Smooth muscle cell (in vitro differentiated cells): ENCODE results near the gene ROR2. TPM values are rescaled to one million over a fixed set of nuclear protein-coding genes. Genes with fewer than 3 reads are reported as not detected.

Experiments
- DNase-seq: peaks from one replicate; lab custom pipeline; 2025; ENCODE audit not compliant: unreplicated experiment; lab: John Stamatoyannopoulos, UW
- H2AFZ ChIP-seq: fragments of 200-600 bp; sonication (generic); 2 replicates; pipeline ENCODE4 v1.6.0; 2016; ENCODE audit warnings: antibody characterized with exemption, low read depth, mild to moderate bottlenecking
- H3F3A ChIP-seq: fragments of 200-600 bp; sonication (generic); 2 replicates; pipeline ENCODE4 v1.6.0; 2017; ENCODE audit warnings: antibody characterized with exemption, low read depth
- H3K27ac ChIP-seq: fragments of 200-600 bp; sonication (generic); 2 replicates; pipeline ENCODE4 v1.5.1; 2016; ENCODE audit warnings: low read depth, mild to moderate bottlenecking
- H3K27me3 ChIP-seq: fragments of 200-600 bp; sonication (generic); 2 replicates; pipeline ENCODE4 v1.6.1; 2016; ENCODE audit warnings: low read depth, mild to moderate bottlenecking
- H3K36me3 ChIP-seq: fragments of 200-600 bp; sonication (generic); 2 replicates; pipeline ENCODE4 v1.5.1; 2016; ENCODE audit warnings: low read depth
- H3K4me1 ChIP-seq: fragments of 200-600 bp; sonication (generic); 2 replicates; pipeline ENCODE4 v1.5.1; 2016; ENCODE audit warnings: low read depth
- H3K4me2 ChIP-seq: fragments of 200-600 bp; sonication (generic); 2 replicates; pipeline ENCODE4 v1.6.0; 2016; ENCODE audit warnings: mild to moderate bottlenecking
- H3K4me3 ChIP-seq: fragments of 200-600 bp; sonication (generic); 2 replicates; pipeline ENCODE4 v1.5.1; 2016; ENCODE audit warnings: mild to moderate bottlenecking
- H3K79me2 ChIP-seq: fragments of 200-600 bp; sonication (generic); 2 replicates; pipeline ENCODE4 v1.6.0; 2016; ENCODE audit warnings: low read depth, mild to moderate bottlenecking
- H3K9ac ChIP-seq: fragments of 200-600 bp; sonication (generic); 2 replicates; pipeline ENCODE4 v1.6.0; 2016; ENCODE audit warnings: low read depth
- H3K9me3 ChIP-seq: fragments of 200-600 bp; sonication (generic); replicated peaks from 2 replicates; pipeline ENCODE4 v1.5.1; 2016; ENCODE audit warnings: low read depth
- H4K20me1 ChIP-seq: fragments of 200-600 bp; sonication (generic); 2 replicates; pipeline ENCODE4 v1.6.0; 2016; ENCODE audit warnings: low read depth
- WGBS: methylation state at CpG from one replicate; pipeline ENCODE4 v1.1.7; 2016; ENCODE audit warnings: low lambda C conversion rate; 5-methylcytosine and 5-hydroxymethylcytosine counted together
- polyA plus RNA-seq: library from polyadenylated mRNA; unstranded; fragments of >200 nt; fragmentation: Nextera tagmentation; extraction: Ambion mirVana; gene quantifications from 2 replicates; pipeline ENCODE4 v1.2.1, GENCODE V29; 2016
- total RNA-seq: library from RNA; depleted of rRNA; stranded (reverse); fragments of >200 nt; gene quantifications from 2 replicates; pipeline ENCODE4 v1.2.3, GENCODE V29; 2014
- TF ChIP-seq, protein P1 (sequence below): fragments of 200-600 bp; sonication (generic); IDR thresholded peaks from 2 replicates; pipeline ENCODE4 v1.5.1; 2017; ENCODE audit warnings: borderline replicate concordance, mild to moderate bottlenecking, antibody characterized with exemption; ENCODE audit not compliant: insufficient read depth, poor library complexity, severe bottlenecking

The ROR2 gene
- total and polyA plus RNA-seq, 2 experiments from 2014 or later: 16.7 to 21.7 TPM

- H3K4me2 ChIP-seq: no peak overlapping the region
- no peaks in the 10 kb centered on the region for H4K20me1 ChIP-seq
- no peak overlapping the region for H3K4me3 ChIP-seq
- no peaks in the 10 kb centered on the region for H3F3A ChIP-seq
- no peaks in the 10 kb centered on the region for H3K27me3 ChIP-seq
- H3K36me3 ChIP-seq: no peaks in the 10 kb centered on the region
- no peak overlapping the region for H2AFZ ChIP-seq
- H3K27ac ChIP-seq: no peak overlapping the region
- no peaks in the 10 kb centered on the region for H3K9me3 ChIP-seq
- no peak overlapping the region for H3K9ac ChIP-seq
- no peaks in the 10 kb centered on the region for H3K4me1 ChIP-seq
- no peak for DNase-seq
- 84% methylated on average over 5 of the region's 5 CpGs for WGBS
- TF ChIP-seq, protein P1, sequence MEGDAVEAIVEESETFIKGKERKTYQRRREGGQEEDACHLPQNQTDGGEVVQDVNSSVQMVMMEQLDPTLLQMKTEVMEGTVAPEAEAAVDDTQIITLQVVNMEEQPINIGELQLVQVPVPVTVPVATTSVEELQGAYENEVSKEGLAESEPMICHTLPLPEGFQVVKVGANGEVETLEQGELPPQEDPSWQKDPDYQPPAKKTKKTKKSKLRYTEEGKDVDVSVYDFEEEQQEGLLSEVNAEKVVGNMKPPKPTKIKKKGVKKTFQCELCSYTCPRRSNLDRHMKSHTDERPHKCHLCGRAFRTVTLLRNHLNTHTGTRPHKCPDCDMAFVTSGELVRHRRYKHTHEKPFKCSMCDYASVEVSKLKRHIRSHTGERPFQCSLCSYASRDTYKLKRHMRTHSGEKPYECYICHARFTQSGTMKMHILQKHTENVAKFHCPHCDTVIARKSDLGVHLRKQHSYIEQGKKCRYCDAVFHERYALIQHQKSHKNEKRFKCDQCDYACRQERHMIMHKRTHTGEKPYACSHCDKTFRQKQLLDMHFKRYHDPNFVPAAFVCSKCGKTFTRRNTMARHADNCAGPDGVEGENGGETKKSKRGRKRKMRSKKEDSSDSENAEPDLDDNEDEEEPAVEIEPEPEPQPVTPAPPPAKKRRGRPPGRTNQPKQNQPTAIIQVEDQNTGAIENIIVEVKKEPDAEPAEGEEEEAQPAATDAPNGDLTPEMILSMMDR: no peak
- no peaks in the 10 kb centered on the region for H3K79me2 ChIP-seq
Measured at GRCh38 chr9:91690540-91691249, 259.3 kb downstream of the ROR2 start.

DNA sequence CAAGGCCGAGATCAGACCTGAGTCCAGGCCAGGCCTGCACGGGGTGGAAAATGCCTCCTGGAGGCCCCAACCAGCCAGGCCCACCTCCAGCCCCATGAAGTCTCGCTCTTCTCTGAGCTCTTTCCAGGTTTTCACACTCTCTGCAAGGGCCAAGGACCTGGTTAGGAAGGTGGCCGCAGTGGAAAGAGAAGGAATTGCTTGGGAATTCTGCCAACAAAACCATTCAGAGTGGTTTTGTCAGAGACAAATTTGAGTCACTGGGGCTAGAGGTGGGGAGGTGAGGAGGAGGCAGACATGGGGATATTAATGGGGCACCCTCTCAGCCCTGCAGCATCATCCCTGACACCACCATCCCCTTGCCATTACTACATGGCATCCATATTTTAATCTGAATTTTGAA is 261.0 kb downstream of the ROR2 start:
- no peak overlapping the region for H3K4me3 ChIP-seq
- H3K36me3 ChIP-seq: no peaks in the 10 kb centered on the region
- H2AFZ ChIP-seq: no peak overlapping the region
- DNase-seq: no peak
- H3K4me2 ChIP-seq: no peak overlapping the region
- H3K9ac ChIP-seq: no peak overlapping the region
- WGBS: 91% methylated on average over 4 of the region's 4 CpGs
- TF ChIP-seq, protein P1: no peak
- no peaks in the 10 kb centered on the region for H3K4me1 ChIP-seq
- H3K27me3 ChIP-seq: no peaks in the 10 kb centered on the region
- no peaks in the 10 kb centered on the region for H3F3A ChIP-seq
- no peaks in the 10 kb centered on the region for H4K20me1 ChIP-seq
- no peaks in the 10 kb centered on the region for H3K79me2 ChIP-seq
- H3K9me3 ChIP-seq: no peaks in the 10 kb centered on the region
- H3K27ac ChIP-seq: no peak overlapping the region

DNA sequence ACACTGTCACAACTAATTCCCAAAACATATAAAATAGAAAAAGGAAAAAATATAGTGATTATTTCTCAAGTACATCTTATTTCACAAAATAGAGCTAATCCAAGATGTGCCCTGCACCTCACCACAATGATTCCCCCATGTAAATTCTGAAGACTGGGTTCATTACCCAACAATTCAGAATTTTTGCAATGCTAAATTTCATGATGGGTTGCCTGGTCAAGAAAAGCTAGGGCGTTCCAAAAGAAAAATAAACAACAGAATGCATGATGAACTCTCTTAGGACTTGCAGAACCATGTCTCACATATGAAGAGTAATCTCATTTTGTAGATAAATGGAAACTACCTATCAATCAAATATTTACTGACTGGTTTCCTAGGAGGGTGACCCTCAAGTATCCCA is 266.8 kb downstream of the ROR2 start:
- DNase-seq: no peak
- Histone ChIP-seq H3K27ac (peak overlapping the region; percentile 57), H3K27me3 (no peaks in the 10 kb centered on the region), H3K4me1 (no peaks in the 10 kb centered on the region), H3K36me3 (no peaks in the 10 kb centered on the region), H3F3A (no peaks in the 10 kb centered on the region), H3K9me3 (no peaks in the 10 kb centered on the region), H3K4me3 (no peak overlapping the region), H3K9ac (no peak overlapping the region), H2AFZ (no peak overlapping the region), H3K79me2 (no peaks in the 10 kb centered on the region), H3K4me2 (no peak overlapping the region), H4K20me1 (no peaks in the 10 kb centered on the region)
- TF ChIP-seq, protein P1: no peak
- 77% methylated on average over 1 of the region's 1 CpG for WGBS

DNA sequence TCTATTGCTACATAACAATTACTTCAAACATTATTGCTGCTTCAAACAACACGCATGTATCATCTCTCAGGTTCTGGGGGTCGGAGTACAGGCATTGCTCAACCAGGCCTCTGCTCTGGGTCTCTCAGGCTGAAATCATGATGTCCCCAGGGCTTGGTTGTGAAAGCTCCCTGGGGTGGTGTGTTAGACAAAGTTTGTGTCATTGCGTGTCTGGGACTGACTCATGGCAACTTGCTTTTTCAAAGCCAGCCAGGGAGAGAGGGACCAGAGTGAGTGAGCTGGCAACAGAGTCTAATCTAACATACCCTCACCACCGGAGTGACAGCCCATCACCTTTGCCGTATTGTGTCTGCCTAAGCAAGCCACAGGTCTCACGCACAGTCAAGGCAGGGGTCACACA is 267.2 kb downstream of the ROR2 start:
- DNase-seq: no peak

More for the DNA sequence above, 267.2 kb downstream of the ROR2 start:
- H3K4me1 ChIP-seq: no peaks in the 10 kb centered on the region
- no peaks in the 10 kb centered on the region for H3K9me3 ChIP-seq
- H3F3A ChIP-seq: peaks cover under 1% of the 10 kb centered on the region
- H3K79me2 ChIP-seq: no peaks in the 10 kb centered on the region
- H3K4me2 ChIP-seq: no peak overlapping the region
- H4K20me1 ChIP-seq: no peaks in the 10 kb centered on the region
- 29% methylated on average over 6 of the region's 6 CpGs for WGBS
- TF ChIP-seq, protein P1: no peak
- H3K9ac ChIP-seq: no peak overlapping the region
- peak overlapping the region; percentile 57 for H3K27ac ChIP-seq
- H3K4me3 ChIP-seq: no peak overlapping the region
- H2AFZ ChIP-seq: no peak overlapping the region
- no peaks in the 10 kb centered on the region for H3K27me3 ChIP-seq
- no peaks in the 10 kb centered on the region for H3K36me3 ChIP-seq
